Activated T-helper 1 cell treated with Interleukin-2 at 50 U/mL for 16 hours (primary cell): Measurements from ENCODE around the gene AGBL1.

Experiments used
- DNase-seq: peaks from one replicate; pipeline ENCODE4 v3.0.0-alpha.2; 2020; ENCODE audit warnings: low read depth

The AGBL1 gene

DNA sequence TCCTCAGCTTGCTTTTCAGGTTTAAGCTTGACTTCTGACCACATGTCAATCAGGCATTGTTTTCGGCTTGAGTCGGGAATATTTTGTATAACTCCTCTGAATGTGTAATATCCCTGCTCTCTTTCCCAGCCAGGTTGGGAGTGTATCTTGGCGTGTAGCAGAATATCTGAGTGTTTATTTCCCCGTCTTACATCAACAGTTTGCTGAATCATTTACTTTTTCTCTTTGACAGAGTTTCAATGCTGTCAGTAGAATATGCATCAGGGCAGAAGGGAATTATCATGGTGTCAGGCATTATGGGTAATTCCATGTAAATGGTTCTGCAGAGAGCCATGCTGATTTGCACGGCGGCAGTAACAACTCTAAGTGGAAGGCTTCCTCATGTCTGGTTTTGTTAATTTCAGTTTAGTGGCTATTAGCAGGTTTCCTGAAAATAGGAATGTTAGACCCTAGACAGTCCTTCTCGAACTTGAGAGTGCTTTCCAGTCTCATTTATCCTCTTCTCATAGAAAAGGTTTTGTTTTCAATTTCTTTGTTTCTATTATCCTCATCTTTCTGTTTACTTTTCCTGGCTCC lies 566.3 kb downstream of the AGBL1 start:
- DNase-seq = no peak

DNA sequence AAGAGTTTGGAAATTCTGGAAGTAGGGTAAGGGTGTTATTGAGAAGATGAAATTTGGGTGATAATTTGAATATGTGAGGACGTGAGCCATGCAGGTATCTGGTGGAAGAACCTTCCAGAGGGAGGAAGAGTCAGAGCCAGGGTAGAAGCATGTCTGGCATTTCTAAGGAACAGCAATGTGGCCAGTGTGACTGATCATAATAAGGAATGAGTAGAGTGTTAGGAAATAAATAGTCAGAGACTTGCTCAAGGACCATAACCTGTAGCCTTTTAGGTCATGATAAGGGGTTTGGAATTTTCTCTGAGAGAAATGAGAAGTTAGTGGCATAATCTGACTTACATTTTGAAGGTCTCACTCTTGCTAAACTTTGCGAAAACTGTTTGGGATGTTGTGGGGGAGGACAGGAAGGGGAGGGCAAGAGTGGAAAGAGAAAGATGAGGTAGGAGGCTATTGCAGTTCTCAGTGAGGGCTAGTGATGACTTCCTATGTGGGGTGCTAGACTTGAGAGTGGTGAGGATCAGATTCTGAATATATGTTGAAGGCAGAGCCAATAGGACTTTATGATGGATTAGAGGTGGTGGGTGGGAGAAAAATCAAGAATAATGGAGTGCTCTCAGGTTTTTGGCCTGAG lies 568.3 kb downstream of the AGBL1 start:
- no peak for DNase-seq

DNA sequence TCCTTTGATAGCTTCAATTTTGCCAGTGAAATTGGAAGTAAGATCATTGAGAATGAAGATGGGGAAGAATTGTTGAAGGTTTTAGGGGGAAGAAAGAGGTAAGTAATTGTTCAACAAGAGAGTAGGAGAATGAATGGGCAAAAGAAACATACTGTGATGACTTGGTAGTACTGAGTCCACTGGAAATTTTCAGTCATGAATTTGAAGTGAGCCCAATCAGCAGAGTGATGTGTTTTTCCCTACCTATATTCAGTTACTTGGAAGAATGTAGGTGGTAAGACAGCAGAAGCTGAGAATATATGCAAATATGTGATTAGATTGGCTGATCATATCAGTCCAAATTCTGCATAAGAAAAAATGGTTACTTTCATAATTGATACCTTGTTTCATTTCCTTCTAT lies 569.6 kb downstream of the AGBL1 start:
- DNase-seq = no peak

DNA sequence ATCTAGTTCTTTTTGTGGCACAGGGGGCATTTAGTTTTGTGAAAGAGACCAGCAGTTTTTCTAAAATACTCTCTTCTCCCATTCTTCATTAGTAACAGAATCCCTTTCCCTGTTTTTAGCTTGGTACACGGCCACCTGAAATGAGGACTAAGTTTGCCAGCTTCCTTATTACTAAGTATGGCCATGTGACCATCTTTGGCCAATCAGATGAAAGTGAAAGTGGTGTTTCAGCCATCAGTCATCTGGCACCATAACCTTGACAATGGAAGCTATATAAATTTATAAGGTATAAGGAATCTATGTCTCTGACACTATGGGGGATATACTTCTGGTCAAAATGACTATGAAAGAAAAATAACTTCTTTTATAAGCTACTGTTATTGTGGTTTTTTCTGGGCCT lies 570.4 kb downstream of the AGBL1 start:
- no peak for DNase-seq

DNA sequence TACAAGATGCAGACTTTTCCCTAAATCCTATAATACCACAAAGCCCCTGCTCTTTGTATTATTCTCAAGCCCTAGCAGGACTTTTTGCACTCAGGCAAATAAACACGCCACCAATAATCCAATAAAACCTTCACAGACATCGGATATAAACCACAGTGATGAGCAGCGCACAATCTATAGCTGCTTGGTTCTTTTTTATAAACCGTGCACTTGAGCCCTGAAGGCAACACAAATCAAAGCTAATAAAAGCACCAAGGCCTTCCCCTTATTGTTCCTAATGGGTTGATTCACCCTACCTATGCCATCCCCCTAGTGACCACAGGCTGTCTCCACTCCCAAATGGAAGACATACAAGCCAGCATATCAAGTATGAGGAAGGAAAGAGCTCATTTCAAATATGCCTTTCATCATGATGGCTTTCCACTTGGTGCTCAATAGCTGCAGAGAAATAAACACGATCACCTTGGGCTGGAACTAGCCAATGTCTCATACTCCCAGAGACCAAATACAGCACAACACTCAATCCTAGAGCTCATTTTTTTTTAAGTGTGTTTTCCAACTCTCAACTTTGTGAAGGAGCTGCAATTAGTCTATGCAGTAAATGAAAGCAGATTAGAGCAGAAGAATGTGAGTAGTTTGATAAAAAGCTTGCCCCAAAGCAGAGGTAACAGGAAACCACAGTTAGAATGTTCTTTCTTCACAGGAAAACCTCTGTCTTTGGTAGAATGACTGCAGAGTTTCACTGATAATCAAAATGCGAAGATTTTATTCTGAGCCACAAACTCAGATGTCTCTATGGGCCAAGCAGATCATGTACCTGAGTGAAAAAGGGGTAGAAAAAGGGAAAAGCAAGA lies 573.9 kb downstream of the AGBL1 start:
- no peak for DNase-seq

DNA sequence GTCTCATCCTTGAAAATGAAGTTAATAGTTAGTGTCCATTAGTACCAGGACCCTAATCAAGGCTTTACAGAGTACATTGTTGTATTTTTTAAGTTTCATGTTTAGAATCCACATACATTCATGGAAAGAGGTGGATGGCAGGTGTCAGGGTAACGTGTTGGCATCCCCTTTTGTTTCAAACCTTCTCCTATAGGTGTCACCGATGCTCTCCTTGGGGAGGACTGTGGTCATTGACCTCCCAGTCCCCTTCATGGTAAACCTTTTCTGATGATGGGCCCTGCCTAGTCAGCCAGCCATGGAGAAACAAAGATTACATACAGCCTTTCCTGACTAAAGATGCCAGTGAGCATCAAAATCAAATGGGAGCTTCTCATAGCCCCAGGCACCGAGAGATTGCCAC lies 574.8 kb downstream of the AGBL1 start:
- DNase-seq = no peak

DNA sequence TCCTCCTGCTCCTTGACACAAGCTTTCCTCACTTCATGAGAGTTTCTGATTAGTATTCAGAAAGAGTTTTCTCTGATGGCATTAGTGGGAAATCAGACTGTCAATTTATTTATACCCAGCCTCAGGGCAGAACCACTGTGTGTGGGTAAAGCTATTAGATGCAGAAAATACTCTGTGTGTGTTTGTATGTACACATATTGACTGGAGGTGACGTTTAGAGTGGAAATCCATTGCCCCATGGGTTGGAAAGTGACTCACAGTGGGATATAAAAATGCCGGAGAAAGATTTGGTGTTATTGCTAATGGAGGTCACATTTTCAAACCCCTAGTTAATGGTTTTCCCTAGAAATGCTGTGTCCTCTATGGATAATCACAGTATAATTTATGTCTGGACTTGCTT lies 577.6 kb downstream of the AGBL1 start:
- no peak for DNase-seq

DNA sequence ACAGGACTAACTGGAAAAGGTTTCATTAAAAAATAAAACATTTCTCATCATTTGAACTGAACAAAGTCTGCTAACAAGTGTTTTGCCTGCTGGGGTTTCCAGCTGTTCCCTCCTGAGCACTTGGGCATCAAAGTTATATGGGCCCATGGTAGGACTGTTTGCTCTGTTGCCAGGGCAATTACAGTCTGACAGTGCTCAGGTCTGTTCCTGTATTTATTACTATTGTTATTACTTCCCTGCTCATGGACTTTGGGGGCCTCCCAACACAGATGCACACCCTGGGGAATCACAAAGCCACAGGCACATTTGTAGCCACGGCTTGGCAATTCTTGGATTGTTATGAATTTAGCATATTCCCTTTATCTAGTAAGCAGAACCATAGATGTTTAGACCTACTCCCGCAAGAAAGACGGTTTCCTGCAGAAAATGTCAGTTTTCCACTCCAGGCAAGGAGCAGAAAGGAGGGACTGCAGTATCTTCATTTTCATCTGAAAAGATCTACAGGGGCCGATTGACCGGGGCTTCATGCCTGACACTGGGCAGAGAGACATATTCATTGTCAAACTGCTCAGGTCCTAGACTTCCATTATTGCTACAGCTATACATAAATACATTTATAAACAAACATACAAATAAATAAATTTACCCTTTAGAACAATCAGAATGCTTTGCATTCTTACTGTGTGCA lies 580.2 kb downstream of the AGBL1 start:
- DNase-seq = no peak

DNA sequence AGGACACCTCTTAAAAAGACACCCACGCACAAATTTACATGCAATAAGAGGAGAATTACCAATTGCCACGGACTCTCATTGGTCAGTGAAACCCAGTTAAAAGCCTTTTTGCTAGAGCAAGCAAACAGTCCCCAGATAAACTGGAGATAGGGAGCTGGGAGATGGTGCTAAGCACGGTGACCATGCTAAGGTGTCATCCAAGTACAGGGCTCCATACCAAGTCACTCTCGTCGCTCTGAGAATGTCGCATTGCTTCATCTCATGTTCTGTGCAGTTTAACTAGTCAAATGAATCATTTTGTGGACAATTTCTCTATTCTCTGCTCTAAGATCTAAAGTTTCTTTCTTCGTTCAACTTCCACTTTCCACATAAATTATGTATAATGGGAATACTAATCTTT lies 581.9 kb downstream of the AGBL1 start:
- DNase-seq = no peak

DNA sequence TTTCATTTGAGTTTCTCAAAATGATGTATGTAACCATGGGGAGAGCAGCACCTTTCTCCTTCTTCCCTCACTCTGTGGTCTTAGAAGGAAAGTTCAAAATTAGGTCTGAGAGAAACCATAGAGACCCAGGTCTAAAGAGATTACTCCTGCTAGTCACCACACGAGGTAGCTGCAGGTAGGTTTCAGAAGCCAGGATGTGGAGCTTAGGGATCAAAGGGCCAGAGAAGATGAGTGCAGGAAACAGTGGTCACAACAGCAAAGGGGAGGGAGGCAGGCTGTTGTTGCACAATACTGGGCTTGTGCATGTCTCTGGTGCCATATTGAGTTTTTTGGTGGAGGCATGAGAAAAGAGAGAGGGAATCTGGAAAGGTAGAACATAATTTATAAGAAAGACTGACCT lies 583.6 kb downstream of the AGBL1 start:
- DNase-seq = no peak

DNA sequence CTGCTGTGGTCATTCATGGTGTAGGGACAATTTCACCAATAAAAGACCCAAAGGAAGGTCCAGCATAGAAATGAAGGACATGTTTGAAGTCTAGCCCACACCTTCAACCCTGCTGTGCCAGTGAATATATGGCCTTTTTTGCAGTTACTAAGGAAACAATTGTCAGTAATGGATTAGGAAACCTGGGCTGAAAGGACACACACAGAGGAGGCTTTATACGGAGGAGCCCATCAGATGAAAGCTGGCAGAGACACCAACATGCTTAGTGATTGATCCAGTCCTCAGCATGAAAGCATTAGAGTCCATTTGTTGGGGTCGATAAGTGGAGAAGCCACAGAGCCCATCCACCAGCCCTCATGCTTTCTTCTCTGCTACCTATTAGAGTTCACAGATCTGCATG lies 584.3 kb downstream of the AGBL1 start:
- no peak for DNase-seq

DNA sequence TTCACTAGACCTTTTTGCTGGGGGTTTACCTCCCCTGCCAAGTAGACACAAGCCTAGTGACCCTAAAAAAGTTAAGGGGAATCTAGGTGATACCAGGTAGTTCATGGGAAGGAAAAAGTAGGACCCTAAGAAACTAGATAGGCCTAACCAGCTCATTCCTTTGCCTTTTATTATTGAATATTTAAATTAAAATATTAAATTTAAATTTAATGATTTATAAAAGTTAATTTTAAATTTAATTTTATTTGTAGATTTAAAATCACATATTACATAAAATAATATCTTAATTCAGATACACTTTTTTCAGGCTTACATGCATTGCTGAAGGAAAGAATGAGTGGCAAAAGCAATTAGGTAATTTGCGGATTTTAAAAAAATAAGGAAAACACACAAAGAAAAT lies 584.9 kb downstream of the AGBL1 start:
- no peak for DNase-seq

DNA sequence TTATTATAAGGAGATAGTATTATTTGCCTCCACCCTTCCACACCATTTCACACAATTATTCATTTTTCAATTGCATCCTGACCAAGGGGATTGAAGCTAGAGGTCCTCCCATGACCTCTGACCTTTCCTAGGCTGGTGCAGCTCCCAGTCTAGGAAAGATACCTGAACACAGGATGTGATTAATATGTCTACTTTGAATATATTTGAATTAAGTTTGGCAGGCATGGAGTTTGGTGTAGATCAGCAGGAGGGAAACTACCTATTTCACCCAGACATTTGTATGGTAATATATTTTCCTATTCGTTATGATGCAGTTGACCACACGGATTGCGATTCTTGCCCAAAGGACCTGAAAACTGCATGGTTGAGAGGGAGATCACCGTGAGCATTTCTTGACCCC lies 596.3 kb downstream of the AGBL1 start:
- no peak for DNase-seq

DNA sequence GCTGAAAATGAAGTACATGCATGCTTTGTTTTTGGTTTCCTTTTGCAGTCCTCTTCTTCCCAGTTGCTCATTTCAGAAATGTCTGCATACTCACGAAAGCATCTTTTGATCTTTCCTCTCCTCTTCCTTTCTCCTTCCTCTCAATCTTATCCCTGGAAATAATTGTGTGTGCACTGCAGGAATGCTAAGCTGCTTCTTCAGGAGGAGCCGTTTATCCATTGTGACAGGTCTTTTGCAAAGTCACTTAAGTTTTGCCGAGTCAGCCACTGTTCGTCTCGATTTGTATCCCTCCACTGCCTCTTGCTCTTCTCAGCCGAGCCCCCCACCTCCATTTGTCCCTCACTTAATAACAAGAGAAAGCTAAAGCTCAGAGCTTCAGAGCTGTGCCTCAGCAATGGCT lies 597.6 kb downstream of the AGBL1 start:
- no peak for DNase-seq

DNA sequence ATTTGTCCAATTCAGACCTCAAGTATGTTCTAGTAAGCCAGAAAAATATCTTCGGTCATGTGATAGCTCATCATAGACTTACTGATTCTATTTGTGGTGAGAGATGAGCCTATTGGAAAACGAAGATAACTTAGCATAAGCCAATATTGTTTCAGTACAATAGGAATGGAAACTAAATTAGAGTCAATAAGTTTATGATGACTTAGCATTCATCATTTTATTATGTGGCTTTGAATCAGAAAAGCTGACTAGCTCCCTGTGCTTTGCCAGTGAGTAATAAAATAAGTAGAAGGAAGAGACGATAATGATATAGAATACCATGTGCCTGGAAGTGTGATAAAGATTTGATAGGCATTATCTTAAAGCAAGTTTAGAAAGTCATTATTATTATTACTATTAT lies 605.6 kb downstream of the AGBL1 start:
- DNase-seq = no peak

DNA sequence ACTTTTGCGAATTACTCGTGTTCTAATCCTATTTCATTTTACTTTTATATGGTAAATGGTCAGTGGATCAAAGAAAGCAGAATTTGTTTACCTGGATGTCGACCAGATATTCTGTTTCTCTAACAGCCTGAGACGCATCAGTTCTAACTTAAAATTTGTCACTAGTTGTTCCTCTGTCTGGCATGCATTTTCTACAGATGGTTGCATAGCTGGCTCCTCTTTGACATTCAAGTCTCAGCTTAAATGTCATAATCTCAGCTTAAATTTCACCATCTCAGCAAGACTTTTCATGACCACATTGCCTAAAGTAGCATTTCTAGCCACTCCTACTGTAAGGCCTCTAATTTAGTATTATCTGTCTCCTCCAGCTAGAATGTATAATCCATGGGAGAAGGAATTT lies 609.3 kb downstream of the AGBL1 start:
- DNase-seq = no peak

DNA sequence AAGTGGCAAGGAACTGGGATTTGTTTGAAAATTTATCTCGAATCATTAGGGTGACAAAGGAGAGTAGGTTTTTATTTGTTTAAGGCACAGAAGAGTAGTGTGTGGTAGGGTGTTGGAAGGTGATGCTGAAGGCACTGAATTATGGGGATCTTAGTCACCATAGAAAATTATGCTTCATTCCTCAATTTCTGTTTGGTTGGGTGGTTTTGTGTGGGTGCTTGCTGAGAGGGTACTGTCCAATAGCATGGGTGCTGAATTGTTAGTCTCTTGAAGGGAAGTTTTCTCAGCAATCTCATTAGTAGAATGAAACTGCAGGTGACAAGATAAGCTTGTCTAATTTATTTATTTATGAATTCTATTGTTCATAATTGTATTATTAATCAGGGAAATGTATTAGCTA lies 610.9 kb downstream of the AGBL1 start:
- DNase-seq = no peak

DNA sequence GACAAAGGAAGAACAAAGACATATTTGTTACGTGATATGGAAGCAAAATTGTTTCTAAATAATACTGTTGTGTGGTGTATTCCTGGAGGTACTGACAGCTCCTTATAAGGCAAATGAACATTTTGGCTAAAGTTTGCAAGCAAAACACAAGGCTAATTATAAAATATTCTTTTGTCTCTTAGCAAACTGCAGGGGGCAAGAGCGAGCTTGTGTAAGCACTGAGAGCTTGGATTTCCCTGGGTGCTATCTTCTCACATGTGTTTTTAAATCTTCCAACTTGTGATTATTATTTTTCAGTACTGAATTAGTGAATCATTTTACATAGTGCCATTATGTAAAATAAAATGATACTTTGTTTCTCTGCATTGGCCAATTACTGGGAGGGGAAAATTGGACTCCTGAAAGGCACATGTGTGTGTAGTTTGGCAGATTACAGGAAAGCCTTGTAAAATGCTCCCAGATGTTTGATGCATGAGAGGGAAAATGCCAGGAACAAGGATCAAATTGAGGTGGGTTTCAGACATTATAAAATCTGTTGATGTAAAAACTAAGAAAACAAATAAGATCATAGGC lies 611.5 kb downstream of the AGBL1 start:
- no peak for DNase-seq

DNA sequence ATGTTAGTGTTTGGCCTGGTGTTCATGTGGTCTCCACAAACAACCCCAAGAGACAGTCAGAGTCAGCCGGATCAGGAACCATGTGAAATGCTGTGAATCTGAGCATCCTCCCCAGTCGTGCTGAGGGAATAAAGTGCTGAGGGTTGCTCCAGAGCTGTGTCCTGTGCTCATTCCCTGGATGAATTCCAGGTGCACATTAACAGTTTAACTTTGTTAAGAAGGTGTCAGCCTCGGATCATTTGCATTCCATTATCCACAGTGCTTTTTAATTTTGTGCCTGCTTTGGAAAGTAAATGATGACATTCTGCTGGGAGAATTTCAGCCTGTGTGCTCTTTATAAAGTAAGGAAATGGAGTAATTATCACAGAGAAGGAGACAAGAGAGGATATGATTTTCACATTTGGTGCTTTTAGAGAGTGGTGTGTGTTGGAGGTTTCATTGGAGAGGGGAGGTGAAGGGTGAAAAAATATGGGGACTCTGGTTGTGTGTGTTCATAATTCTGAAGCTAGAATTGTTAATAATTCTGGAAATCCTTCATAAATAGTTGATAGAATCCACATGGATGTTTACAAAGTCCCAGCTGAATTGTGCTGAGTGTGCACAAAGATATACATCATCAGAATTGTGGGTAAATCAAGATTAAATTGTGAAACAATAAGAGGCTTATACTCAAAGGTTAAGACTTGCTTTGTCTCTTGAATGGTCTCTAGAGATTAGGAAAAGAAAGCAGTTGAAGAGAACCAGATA lies 621.4 kb downstream of the AGBL1 start:
- no peak for DNase-seq

DNA sequence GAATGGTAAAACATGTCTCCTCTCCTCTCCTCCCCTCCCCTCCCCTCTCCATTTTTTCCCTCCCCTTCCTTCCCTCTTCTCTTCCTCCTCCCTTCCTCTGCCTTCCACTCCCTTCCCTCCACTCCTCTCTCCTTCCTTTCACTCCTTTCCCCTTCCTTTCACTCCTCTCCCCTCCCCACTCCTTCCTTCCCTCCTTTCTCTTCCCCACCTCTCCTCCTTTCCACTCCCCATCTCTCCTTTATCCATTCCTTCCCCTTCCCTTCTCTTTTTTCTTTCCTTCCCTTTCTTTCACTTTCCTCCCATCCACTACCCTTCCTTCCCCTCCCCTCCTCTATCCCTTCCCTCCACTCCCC lies 621.9 kb downstream of the AGBL1 start:
- DNase-seq = no peak

DNA sequence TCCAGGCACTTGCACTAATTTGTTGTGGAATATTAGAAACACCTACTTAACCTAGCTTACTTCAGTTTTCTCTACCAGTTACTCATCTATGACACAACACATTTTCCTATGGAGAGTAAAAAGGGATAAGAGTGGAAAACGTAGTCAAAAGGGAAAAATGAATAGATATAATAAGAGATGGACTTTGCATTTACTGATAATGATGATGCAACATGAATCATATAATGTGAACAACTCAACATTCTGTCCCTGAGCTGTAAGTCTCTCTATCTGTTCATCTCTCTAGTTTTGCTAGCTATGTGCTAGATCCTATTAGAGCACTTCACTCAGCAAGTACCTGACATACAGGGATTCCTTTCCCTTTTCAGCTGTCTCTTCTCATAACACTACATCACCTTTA lies 627.1 kb downstream of the AGBL1 start:
- no peak for DNase-seq

DNA sequence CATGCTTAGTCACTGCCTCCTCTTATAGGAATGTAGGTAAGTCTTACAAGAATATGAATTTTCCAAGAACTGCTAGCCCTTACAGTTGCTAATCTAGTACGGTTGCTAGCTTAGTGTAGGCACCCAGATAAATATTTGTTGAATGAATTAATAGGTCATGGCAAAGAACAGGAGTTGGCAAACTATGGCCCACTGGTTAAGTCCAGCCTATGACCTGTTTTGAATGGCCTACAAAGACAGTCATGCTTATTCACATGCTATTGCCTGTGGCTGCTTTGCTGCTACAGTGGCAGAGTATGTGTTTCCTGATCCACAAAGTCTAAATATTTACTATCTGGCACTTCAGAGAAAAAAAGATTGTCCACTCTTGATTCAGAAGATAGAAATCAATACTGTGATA lies 631.8 kb downstream of the AGBL1 start:
- DNase-seq = no peak
